B cell (primary cell): ENCODE measurements around the gene LHFPL6.

Experiments
- CTCF ChIP-seq: fragments of 200-600 bp; IDR thresholded peaks from one replicate; pipeline ENCODE4 v1.8.0; 2022; ENCODE audit warnings: antibody characterized with exemption, mild to moderate bottlenecking
- EZH2 ChIP-seq: IDR thresholded peaks from 2 replicates; pipeline ENCODE4 v1.6.1; 2012; ENCODE audit warnings: borderline replicate concordance, low read depth, mild to moderate bottlenecking, moderate library complexity, low read length; ENCODE audit not compliant: insufficient read depth, poor library complexity, severe bottlenecking

GRCh38 chr13:39341251-39341650, 261.7 kb downstream of the LHFPL6 start:
- TF ChIP-seq EZH2 (no peak), CTCF (no peak)
